HG03108 (cell line): ENCODE data around the gene DVL1.
"Not testable (repeated sequence)": the region's sequence is repeated elsewhere in the genome, so short reads cannot be mapped to it uniquely, and the experiment has no call there.

Experiments used
- ATAC-seq: cut with Tn5 transposase; IDR thresholded peaks from one replicate; pipeline ENCODE4 v1.9.1; 2021; ENCODE audit warnings: moderate library complexity; ENCODE audit not compliant: unreplicated experiment

DVL1 gene

DNA sequence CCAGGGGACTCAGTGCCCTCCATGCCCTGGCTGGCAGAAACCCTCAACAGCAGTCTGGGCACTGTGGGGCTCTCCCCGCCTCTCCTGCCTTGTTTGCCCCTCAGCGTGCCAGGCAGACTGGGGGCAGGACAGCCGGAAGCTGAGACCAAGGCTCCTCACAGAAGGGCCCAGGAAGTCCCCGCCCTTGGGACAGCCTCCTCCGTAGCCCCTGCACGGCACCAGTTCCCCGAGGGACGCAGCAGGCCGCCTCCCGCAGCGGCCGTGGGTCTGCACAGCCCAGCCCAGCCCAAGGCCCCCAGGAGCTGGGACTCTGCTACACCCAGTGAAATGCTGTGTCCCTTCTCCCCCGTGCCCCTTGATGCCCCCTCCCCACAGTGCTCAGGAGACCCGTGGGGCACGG is 21.0 kb downstream of the DVL1 start:
- no peak for ATAC-seq

DNA sequence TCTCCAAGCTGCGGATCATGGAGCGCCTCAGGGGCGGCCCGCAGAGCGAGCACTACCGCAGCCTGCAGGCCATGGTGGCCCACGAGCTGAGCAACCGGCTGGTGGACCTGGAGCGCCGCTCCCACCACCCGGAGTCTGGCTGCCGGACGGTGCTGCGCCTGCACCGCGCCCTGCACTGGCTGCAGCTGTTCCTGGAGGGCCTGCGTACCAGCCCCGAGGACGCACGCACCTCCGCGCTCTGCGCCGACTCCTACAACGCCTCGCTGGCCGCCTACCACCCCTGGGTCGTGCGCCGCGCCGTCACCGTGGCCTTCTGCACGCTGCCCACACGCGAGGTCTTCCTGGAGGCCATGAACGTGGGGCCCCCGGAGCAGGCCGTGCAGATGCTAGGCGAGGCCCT is 21.9 kb downstream of the DVL1 start:
- ATAC-seq: no peak

DNA sequence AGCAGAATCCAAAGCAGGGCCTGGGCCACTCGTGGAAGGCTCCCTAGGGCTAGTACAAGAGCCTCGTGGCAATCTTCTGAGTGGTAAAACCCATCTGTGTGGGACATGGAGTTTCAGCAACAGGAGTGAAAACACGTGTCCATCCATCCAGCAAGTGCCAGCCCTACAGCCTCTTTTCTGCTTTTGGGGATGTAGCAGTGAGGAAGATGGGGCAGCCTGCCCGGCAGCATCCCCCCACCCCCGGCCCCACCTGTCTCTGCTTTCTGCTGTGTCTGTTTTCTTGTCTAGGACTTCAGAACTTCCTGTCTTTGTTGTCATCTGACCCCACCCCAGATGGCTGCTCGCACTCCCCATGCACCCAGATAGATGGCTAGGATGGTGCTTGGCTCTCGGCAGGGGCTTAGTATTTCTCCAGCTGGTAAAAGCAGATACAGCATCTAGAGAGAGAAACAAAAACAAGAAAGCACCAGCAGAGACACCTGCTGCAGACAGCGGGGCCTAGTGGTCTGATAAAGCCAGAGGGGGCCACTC is 23.1 kb downstream of the DVL1 start:
- ATAC-seq: no peak

DNA sequence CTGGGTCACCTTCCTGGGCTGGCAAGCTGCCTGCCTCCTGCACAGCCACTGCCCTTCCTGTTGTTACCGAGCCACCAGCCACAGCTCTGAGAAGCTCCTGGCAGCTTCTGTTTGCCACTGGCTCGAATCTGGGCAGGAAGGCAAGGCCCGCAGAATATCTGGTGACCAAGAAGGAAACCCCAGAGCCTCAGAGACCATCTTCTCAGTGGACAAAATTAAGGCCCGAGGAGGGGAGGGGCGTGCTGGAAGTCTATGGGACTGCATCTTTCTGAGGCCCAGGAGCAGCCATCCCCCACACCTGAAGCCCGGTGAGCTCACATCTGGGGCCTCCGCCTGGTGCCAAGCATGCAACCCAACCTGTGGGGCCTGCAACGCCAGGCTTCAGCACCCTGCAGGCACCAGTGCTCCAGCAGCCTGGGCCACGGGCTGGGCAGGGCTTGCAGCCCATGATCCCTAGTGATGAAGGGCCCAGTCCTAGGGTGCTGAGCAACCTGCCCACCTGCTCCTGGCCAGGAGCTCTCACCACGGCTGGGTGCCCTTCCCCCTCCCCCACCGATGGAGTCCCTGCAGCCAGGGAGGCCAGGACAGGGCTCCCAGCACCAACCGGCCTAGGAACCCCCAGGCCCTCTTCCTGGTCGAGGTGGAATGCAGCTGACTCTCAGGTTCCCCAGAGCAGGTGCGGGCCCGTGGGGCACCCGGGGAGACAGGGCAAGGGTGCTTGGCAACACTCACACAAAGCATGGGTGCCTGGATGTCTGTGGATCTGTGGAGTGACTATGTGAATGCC is 23.7 kb downstream of the DVL1 start:
- no peak for ATAC-seq

DNA sequence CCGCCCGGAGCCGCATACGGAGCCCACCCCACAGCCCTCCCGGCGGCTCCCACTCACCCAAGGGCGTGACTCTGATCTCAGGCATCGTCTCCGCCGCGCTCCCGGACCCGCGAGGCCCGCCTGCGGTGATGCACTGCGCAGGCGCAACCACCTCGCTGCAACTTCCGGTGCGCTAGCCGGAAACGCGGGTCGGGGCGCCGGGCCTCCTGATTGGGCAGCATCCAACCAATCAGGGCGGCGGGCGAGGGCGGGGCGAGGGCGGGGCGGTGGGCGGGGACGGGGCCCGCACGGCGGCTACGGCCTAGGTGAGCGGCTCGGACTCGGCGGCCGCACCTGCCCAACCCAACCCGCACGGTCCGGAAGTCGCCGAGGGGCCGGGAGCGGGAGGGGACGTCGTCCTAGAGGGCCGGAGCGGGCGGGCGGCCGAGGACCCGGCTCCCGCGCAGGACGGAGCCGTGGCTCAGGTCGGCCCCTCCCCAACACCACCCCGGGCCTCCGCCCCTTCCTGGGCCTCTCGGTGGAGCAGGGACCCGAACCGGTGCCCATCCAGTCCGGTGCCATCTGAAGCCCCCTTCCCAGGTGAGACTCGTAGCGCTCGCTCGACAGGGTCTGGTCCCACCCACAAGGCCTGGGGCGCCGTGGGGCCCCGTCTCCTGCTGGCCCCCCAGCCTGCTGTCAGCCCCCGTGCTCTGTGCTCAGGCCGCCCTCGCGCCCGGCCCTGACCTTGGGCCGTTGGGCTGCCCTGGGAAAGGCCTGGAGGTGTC is 24.5 kb downstream of the DVL1 start, which contains the start of the genes CPTP and INTS11:
CPTP (plus strand) TSS at position 279 of the 764 bp plus-strand sequence. CDS start 2,109 bp downstream, outside the sequence.
INTS11 (minus strand) TSS at position 137 of the 764 bp plus-strand sequence; CDS start at position 85, 52 bp downstream.
- peak; percentile 67 for ATAC-seq

GRCh38 chr1:1324084-1324523 is 25.1 kb downstream of the DVL1 start:
- ATAC-seq: peak; percentile 23

DNA sequence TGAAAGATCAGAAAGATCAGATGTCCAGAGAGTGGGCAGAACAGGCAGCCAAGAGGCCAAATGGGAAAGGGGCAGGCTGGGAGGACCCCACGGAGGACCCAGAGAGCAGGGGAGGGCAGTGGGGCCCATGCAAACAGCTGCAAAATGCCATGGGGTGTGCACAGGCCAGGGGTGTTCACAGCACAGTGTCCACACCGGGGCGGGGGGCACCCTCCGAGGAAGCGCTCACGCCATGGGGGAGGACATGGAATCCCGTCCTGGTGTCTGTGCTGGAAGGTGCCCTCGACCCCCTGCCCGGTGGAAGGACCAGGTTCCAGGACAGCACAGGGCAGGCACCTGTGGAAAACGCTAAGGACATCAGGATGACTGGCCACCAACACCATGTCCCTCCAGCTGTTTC is 26.3 kb downstream of the DVL1 start:
- ATAC-seq: no peak

- ATAC-seq: no peak
These were observed 26.8 kb downstream of the DVL1 start for GRCh38 chr1:1322418-1322817.

- ATAC-seq: no peak
These were observed 27.7 kb downstream of the DVL1 start for GRCh38 chr1:1321477-1321876.

- ATAC-seq: no peak
These were observed 28.4 kb downstream of the DVL1 start for GRCh38 chr1:1320666-1321448.

- ATAC-seq: no peak
These were observed 29.6 kb downstream of the DVL1 start for GRCh38 chr1:1319646-1319941.

DNA sequence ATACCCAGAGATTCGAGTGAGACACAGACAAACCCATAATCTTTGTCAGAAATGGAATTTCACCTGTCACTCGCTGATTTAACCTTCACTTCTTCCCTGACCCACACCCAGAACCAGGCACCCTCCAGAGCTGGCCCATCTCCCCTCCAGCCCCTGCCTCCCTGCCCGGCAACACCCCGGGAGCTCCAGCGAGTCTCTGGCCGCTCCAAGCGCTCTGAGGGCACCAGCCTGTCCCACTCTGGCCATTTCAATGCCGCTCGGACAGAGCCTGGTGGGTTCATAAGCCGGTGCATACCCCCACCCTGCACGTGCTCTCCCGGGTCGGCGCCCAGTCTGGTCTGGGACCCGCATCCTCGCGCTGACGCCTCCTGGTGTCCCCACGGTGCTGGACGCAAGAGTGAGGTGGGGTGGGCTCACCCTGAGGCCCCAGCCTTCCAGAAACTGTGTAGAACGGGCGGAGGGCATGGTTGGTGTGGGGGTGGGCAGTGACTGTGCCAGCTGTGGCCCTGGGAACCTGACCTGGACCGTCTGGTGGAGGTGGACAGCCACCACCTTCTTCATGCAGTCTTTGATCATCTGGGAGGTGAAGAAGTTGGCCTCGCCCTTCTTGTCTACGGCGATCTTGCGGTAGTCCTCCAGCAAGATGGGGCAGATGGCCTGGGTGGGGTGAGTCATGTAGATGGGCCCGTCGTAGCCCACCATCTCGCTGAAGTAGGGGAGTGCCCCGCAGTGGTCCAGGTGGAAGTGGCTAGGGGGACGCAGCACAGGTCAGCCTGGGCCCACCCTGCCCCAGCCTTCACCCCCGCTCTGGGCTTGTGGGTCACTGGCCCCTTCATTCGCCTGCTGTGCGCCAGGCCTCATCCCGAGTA is 30.2 kb downstream of the DVL1 start:
- ATAC-seq: no peak

GRCh38 chr1:1318131-1318652 is 31.0 kb downstream of the DVL1 start:
- ATAC-seq: no peak

DNA sequence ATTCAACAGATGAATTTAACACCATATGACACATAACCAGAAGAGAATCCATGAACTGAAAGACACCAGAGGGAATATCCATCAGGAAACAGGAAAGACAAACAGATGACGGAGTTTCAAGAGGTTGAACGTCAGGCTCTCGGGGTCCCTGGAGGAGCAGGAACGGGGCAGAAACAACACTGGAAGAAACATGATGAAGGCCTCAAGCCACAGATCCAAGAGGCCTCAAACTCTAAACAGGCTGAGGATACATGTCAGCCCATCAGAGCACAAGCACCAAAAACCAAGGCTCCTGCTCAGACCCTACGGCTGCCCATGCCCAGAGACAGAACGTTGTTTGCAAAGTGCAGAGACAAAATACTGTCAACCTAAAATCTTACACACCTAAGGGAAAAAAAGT is 31.8 kb downstream of the DVL1 start:
- ATAC-seq: no peak

- ATAC-seq: not testable (repeated sequence)
These were observed 33.0 kb downstream of the DVL1 start for GRCh38 chr1:1316199-1316598.

GRCh38 chr1:1315435-1315954 is 33.7 kb downstream of the DVL1 start:
- ATAC-seq: no peak

DNA sequence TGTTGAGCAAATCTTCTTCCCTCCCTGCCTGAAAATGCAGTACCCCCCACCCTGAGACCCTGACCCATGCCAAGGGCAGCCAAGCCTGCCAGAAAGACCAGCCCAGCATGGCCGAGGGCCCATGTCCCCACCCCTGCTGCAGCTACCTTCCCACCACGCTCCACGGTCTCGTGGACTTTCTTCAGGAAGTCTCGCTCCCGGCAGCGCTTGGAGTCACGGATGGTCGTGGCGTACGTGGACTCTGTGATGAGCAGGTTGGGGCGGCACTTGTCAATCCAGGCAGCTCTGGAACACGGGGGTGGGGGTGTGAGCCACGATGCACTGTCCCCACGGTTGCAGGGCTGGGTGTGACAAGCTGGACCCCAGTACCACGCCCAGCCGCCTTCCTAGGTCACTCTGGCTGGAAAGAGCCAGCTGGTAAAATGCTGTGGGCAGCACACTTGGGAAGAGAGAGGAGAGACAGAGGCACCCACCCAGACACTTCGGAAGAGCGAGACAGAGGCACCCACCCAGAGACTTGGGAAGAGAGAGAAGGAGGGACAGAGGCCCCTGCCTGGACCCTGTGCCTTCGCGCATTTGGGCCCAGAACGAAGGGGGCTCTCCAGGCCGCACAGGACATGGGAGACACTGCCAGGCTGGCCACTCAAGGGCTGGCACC is 34.4 kb downstream of the DVL1 start:
- ATAC-seq: no peak

DNA sequence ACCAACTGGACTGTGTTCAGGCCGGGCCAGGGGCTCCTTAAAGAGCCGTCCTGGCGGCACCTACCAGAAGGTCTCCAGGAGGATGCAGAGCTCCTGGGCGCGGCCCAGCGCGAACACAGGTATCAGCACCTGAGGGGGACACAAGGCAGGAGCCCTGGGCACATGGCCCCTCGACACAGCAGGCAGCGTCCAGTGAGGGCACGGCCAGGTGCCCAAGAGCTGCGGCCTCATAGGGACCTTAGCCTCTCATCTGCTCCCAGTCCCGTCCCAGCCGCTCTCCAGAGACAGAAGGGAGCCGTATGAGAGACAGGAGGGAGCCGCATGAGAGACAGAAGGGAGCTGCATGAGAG is 35.0 kb downstream of the DVL1 start:
- no peak for ATAC-seq

GRCh38 chr1:1313500-1314236 is 35.5 kb downstream of the DVL1 start:
- ATAC-seq: no peak
